SK-N-SH treated with all-trans-retinoic acid at 6 μM for 48 hours (cell line): ENCODE data around the gene PIKFYVE.

Source experiments
- ATAC-seq: fragments of 200-7000 bp; cut with Tn5 transposase; 3 replicates; pipeline ENCODE4 v1.9.1; 2020; ENCODE audit warnings: mild to moderate bottlenecking, moderate library complexity
- ARNTL ChIP-seq: fragments of 450-650 bp; formaldehyde crosslinking; IDR thresholded peaks from 2 replicates; pipeline ENCODE4 v1.5.0; 2020; ENCODE audit warnings: low read depth, mild to moderate bottlenecking, moderate library complexity, borderline replicate concordance
- BACH2 ChIP-seq: fragments of 250-450 bp; sonication (Bioruptor Pico); IDR thresholded peaks from 2 replicates; pipeline ENCODE4 v1.9.0; 2021; ENCODE audit warnings: mild to moderate bottlenecking, borderline replicate concordance
- CREB5 ChIP-seq: fragments of 250-450 bp; sonication (Bioruptor Pico); IDR thresholded peaks from 2 replicates; pipeline ENCODE4 v1.5.1; 2020; ENCODE audit warnings: low read depth, mild to moderate bottlenecking, moderate library complexity
- CSDC2 ChIP-seq: fragments of 250-450 bp; sonication (Bioruptor Pico); IDR thresholded peaks from 2 replicates; pipeline ENCODE4 v1.5.0; 2020; ENCODE audit warnings: mild to moderate bottlenecking, moderate library complexity
- CSRNP3 ChIP-seq: fragments of 250-450 bp; sonication (Bioruptor Pico); IDR thresholded peaks from 2 replicates; pipeline ENCODE4 v1.5.1; 2021; ENCODE audit warnings: mild to moderate bottlenecking, moderate library complexity
- ESRRG ChIP-seq: fragments of 250-450 bp; sonication (Bioruptor Pico); IDR thresholded peaks from 2 replicates; pipeline ENCODE4 v1.6.1; 2021; ENCODE audit warnings: mild to moderate bottlenecking
- GLIS3 ChIP-seq: fragments of 250-450 bp; sonication (Bioruptor Pico); IDR thresholded peaks from 2 replicates; pipeline ENCODE4 v1.5.0; 2020; ENCODE audit warnings: mild to moderate bottlenecking, moderate library complexity
- ISL1 ChIP-seq: fragments of 250-450 bp; sonication (Bioruptor Pico); IDR thresholded peaks from 2 replicates; pipeline ENCODE4 v2.1.2; 2022; ENCODE audit warnings: mild to moderate bottlenecking, moderate library complexity
- OSR1 ChIP-seq: fragments of 250-450 bp; sonication (Bioruptor Pico); IDR thresholded peaks from 2 replicates; pipeline ENCODE4 v1.8.0; 2022; ENCODE audit warnings: moderate library complexity, mild to moderate bottlenecking, inconsistent platforms
- PATZ1 ChIP-seq: fragments of 250-450 bp; sonication (Bioruptor Pico); IDR thresholded peaks from 2 replicates; pipeline ENCODE4 v1.8.0; 2020; ENCODE audit warnings: mild to moderate bottlenecking, moderate library complexity, borderline replicate concordance
- POU6F1 ChIP-seq: fragments of 250-450 bp; sonication (Bioruptor Pico); IDR thresholded peaks from 2 replicates; pipeline ENCODE4 v1.8.0; 2021; ENCODE audit warnings: low read depth, mild to moderate bottlenecking, moderate library complexity, borderline replicate concordance
- PPARA ChIP-seq: fragments of 250-450 bp; sonication (Bioruptor Pico); IDR thresholded peaks from 2 replicates; pipeline ENCODE4 v1.5.0; 2020; ENCODE audit warnings: mild to moderate bottlenecking, borderline replicate concordance
- RARB ChIP-seq: fragments of 250-450 bp; sonication (Bioruptor Pico); IDR thresholded peaks from 2 replicates; pipeline ENCODE4 v1.8.0; 2021; ENCODE audit warnings: mild to moderate bottlenecking, moderate library complexity
- SNAI2 ChIP-seq: fragments of 250-450 bp; sonication (Bioruptor Pico); IDR thresholded peaks from 2 replicates; pipeline ENCODE4 v1.5.0; 2020; ENCODE audit warnings: mild to moderate bottlenecking, moderate library complexity
- TCF4 ChIP-seq: fragments of 250-450 bp; sonication (Bioruptor Pico); IDR thresholded peaks from 2 replicates; pipeline ENCODE4 v1.8.0; 2021; ENCODE audit warnings: mild to moderate bottlenecking, moderate library complexity, borderline replicate concordance
- TOX ChIP-seq: fragments of 250-450 bp; sonication (Bioruptor Pico); IDR thresholded peaks from 2 replicates; pipeline ENCODE4 v1.8.0; 2021; ENCODE audit warnings: mild to moderate bottlenecking, moderate library complexity, borderline replicate concordance
- TSHZ2 ChIP-seq: fragments of 250-450 bp; sonication (Bioruptor Pico); IDR thresholded peaks from 2 replicates; pipeline ENCODE4 v1.5.0; 2020; ENCODE audit warnings: mild to moderate bottlenecking, moderate library complexity
- ZC3H10 ChIP-seq: fragments of 250-450 bp; sonication (Bioruptor Pico); IDR thresholded peaks from 2 replicates; pipeline ENCODE4 v1.5.1; 2021; ENCODE audit warnings: mild to moderate bottlenecking, moderate library complexity
- ZFP3 ChIP-seq: fragments of 250-450 bp; sonication (Bioruptor Pico); IDR thresholded peaks from 2 replicates; pipeline ENCODE4 v1.5.0; 2020; ENCODE audit warnings: mild to moderate bottlenecking, moderate library complexity
- ZFP30 ChIP-seq: fragments of 450-650 bp; formaldehyde crosslinking; IDR thresholded peaks from 2 replicates; pipeline ENCODE4 v1.5.0; 2022; ENCODE audit warnings: mild to moderate bottlenecking, moderate library complexity
- ZNF565 ChIP-seq: fragments of 450-650 bp; formaldehyde crosslinking; conservative IDR thresholded peaks from 2 replicates; pipeline ENCODE4 v1.5.0; 2020; ENCODE audit warnings: low read depth, mild to moderate bottlenecking, moderate library complexity
- ZNF70 ChIP-seq: fragments of 450-650 bp; formaldehyde crosslinking; IDR thresholded peaks from 2 replicates; pipeline ENCODE4 v1.5.0; 2020; ENCODE audit warnings: mild to moderate bottlenecking, moderate library complexity
- ZNF8 ChIP-seq: fragments of 450-650 bp; formaldehyde crosslinking; IDR thresholded peaks from 2 replicates; pipeline ENCODE4 v1.5.0; 2020; ENCODE audit warnings: mild to moderate bottlenecking, moderate library complexity

Gene PIKFYVE

GRCh38 chr2:208350610-208351009, 84.6 kb downstream of the PIKFYVE start:
- ATAC-seq, result no peak
- TF ChIP-seq BACH2 (CRISPR knock-in tag) (no peak), TCF4 (CRISPR knock-in tag) (no peak), TSHZ2 (CRISPR knock-in tag) (no peak), ZNF8 (no peak), CSDC2 (CRISPR knock-in tag) (no peak), SNAI2 (no peak), GLIS3 (CRISPR knock-in tag) (no peak), ZNF70 (no peak), POU6F1 (CRISPR knock-in tag) (no peak), ZC3H10 (no peak), TOX (no peak)

GRCh38 chr2:208352644-208353567, 86.9 kb downstream of the PIKFYVE start:
- ATAC-seq, result no peak
- TF ChIP-seq ZFP30 (no peak), RARB (CRISPR knock-in tag) (no peak), OSR1 (CRISPR knock-in tag) (no peak), ZC3H10 (no peak), ZNF565 (no peak), BACH2 (CRISPR knock-in tag) (no peak), ZFP3 (CRISPR knock-in tag) (no peak), PATZ1 (CRISPR knock-in tag) (no peak)

- ATAC-seq, result no peak
- TF ChIP-seq ZNF565 (no peak), CREB5 (CRISPR knock-in tag) (no peak), ZFP30 (no peak), TOX (no peak), ZNF8 (no peak), PATZ1 (CRISPR knock-in tag) (no peak), PPARA (CRISPR knock-in tag) (no peak), POU6F1 (CRISPR knock-in tag) (no peak), OSR1 (CRISPR knock-in tag) (no peak), ESRRG (no peak), ZFP3 (CRISPR knock-in tag) (no peak), ISL1 (CRISPR knock-in tag) (no peak), BACH2 (CRISPR knock-in tag) (no peak), ARNTL (CRISPR knock-in tag) (no peak), SNAI2 (no peak), ZC3H10 (no peak), CSRNP3 (no peak)
These were observed 88.9 kb downstream of the PIKFYVE start for GRCh38 chr2:208354964-208355381.
